ENCODE measurements around the gene GCLC. TPM values are rescaled to one million over a fixed set of nuclear protein-coding genes. Genes with fewer than 3 reads are reported as not detected.
"Not testable (repeated sequence)": the region's sequence is repeated elsewhere in the genome, so short reads cannot be mapped to it uniquely, and the experiment has no call there.

Gene GCLC
- total RNA-seq, 1 donor = 26.8 TPM

- Histone ChIP-seq H3K27ac (ENCODE audit: low read depth, low read length) (no peak overlapping the region), H3K4me2 (ENCODE audit: insufficient read depth, low read length) (no peak overlapping the region), H3K27me3 (ENCODE audit: insufficient read depth, low read length) (peaks cover 18% of the 10 kb centered on the region), H3K9me3 (ENCODE audit: low read depth, low read length) (no peaks in the 10 kb centered on the region), H3K4me3 (ENCODE audit: insufficient read depth, low read length) (no peak overlapping the region), H4K20me1 (ENCODE audit: insufficient read depth, low read length) (no peaks in the 10 kb centered on the region), H3K4me1 (ENCODE audit: insufficient read depth, low read length) (no peaks in the 10 kb centered on the region), H2AFZ (ENCODE audit: low read length) (peak overlapping the region; percentile 7), H3K36me3 (ENCODE audit: insufficient read depth, low read length) (no peaks in the 10 kb centered on the region), H3K79me2 (ENCODE audit: insufficient read depth, low read length) (no peaks in the 10 kb centered on the region)
- no peak for TF ChIP-seq CTCF (IDR thresholded peaks at IDR 0.05; ENCODE audit: extremely low read depth, low read depth, low read length)
- DNase-seq (ENCODE audit: insufficient read length, low spot score, missing footprints) = no peak
Observed at GRCh38 chr6:53483423-53484353, 61.2 kb downstream of the GCLC start.

GRCh38 chr6:53481323-53481722 lies 63.6 kb downstream of the GCLC start:
- Histone ChIP-seq H4K20me1 (ENCODE audit: insufficient read depth, low read length) (no peaks in the 10 kb centered on the region), H3K27me3 (ENCODE audit: insufficient read depth, low read length) (peaks cover 11% of the 10 kb centered on the region), H3K36me3 (ENCODE audit: insufficient read depth, low read length) (no peaks in the 10 kb centered on the region), H3K79me2 (ENCODE audit: insufficient read depth, low read length) (no peaks in the 10 kb centered on the region), H3K27ac (ENCODE audit: low read depth, low read length) (no peak overlapping the region), H3K4me2 (ENCODE audit: insufficient read depth, low read length) (no peak overlapping the region), H3K4me3 (ENCODE audit: insufficient read depth, low read length) (no peak overlapping the region), H3K4me1 (ENCODE audit: insufficient read depth, low read length) (no peaks in the 10 kb centered on the region), H3K9me3 (ENCODE audit: low read depth, low read length) (no peaks in the 10 kb centered on the region), H2AFZ (ENCODE audit: low read length) (no peak overlapping the region)
- no peak for DNase-seq (ENCODE audit: insufficient read length, low spot score, missing footprints)
- TF ChIP-seq CTCF (IDR thresholded peaks at IDR 0.05; ENCODE audit: extremely low read depth, low read depth, low read length) = no peak

- H4K20me1 ChIP-seq (ENCODE audit: insufficient read depth, low read length); H3K4me2 ChIP-seq (ENCODE audit: insufficient read depth, low read length); H3K4me1 ChIP-seq (ENCODE audit: insufficient read depth, low read length); H3K4me3 ChIP-seq (ENCODE audit: insufficient read depth, low read length); H3K9me3 ChIP-seq (ENCODE audit: low read depth, low read length); H2AFZ ChIP-seq (ENCODE audit: low read length); H3K27me3 ChIP-seq (ENCODE audit: insufficient read depth, low read length); H3K79me2 ChIP-seq (ENCODE audit: insufficient read depth, low read length); H3K27ac ChIP-seq (ENCODE audit: low read depth, low read length); DNase-seq (ENCODE audit: insufficient read length, low spot score, missing footprints); H3K36me3 ChIP-seq (ENCODE audit: insufficient read depth, low read length): not testable (repeated sequence)
Observed at GRCh38 chr6:53480774-53481173, 64.1 kb downstream of the GCLC start.

- no peak overlapping the region for H3K4me2 ChIP-seq (ENCODE audit: insufficient read depth, low read length)
- H3K9me3 ChIP-seq (ENCODE audit: low read depth, low read length) = no peaks in the 10 kb centered on the region
- TF ChIP-seq CTCF (IDR thresholded peaks at IDR 0.05; ENCODE audit: extremely low read depth, low read depth, low read length) = no peak
- H2AFZ ChIP-seq (ENCODE audit: low read length) = no peak overlapping the region
- H3K36me3 ChIP-seq (ENCODE audit: insufficient read depth, low read length) = no peaks in the 10 kb centered on the region
- H3K27ac ChIP-seq (ENCODE audit: low read depth, low read length) = no peak overlapping the region
- H4K20me1 ChIP-seq (ENCODE audit: insufficient read depth, low read length) = no peaks in the 10 kb centered on the region
- H3K27me3 ChIP-seq (ENCODE audit: insufficient read depth, low read length) = no peaks in the 10 kb centered on the region
- no peaks in the 10 kb centered on the region for H3K79me2 ChIP-seq (ENCODE audit: insufficient read depth, low read length)
- no peak overlapping the region for H3K4me3 ChIP-seq (ENCODE audit: insufficient read depth, low read length)
- no peaks in the 10 kb centered on the region for H3K4me1 ChIP-seq (ENCODE audit: insufficient read depth, low read length)
- no peak for DNase-seq (ENCODE audit: insufficient read length, low spot score, missing footprints)
Observed at GRCh38 chr6:53479871-53480270, 65.0 kb downstream of the GCLC start.

Data from osteoblast (primary cell).